ENCODE data around the gene PRRX2.

GRCh38 chr9:129631674-129632129 lies 33.7 kb upstream of the PRRX2 start:
- TF ChIP-seq CTCF (CRISPR knock-in tag; IDR thresholded peaks at IDR 0.05), result no peak
- TF ChIP-seq ZNF10 (CRISPR knock-in tag; IDR thresholded peaks at IDR 0.05; ENCODE audit: borderline replicate concordance, low read depth), result no peak
- TF ChIP-seq NFRKB (IDR thresholded peaks at IDR 0.05), result no peak
- TF ChIP-seq ZNF24 (IDR thresholded peaks at IDR 0.05), result no peak
- no peak for TF ChIP-seq EP300 (IDR thresholded peaks at IDR 0.05; ENCODE audit: low read depth in 2 of 2, low read length in 2 of 2)
- TF ChIP-seq EP300 (CRISPR knock-in tag; IDR thresholded peaks at IDR 0.05; ENCODE audit: borderline replicate concordance), result no peak
- no peak for TF ChIP-seq RBM22 (optimal IDR thresholded peaks at IDR 0.05; ENCODE audit: low read length)
- no peak for TF ChIP-seq KLF15 (CRISPR knock-in tag; IDR thresholded peaks at IDR 0.05; ENCODE audit: borderline replicate concordance)
- no peak for TF ChIP-seq NFYB (CRISPR knock-in tag; IDR thresholded peaks at IDR 0.05)
- no peak for TF ChIP-seq RNF219 (CRISPR knock-in tag; IDR thresholded peaks at IDR 0.05)
- no peak for TF ChIP-seq DBP (CRISPR knock-in tag; IDR thresholded peaks at IDR 0.05; ENCODE audit: not compliant biosample characterization)

All from HepG2 (cell line).